HG03575 (cell line): ENCODE results near the gene CHKA.

Experiments
- ATAC-seq: cut with Tn5 transposase; IDR thresholded peaks from one replicate; pipeline ENCODE4 v1.9.1; 2021; ENCODE audit not compliant: unreplicated experiment, insufficient number of reproducible peaks, low FRiP score; ENCODE audit errors: extremely low read depth

CHKA gene

GRCh38 chr11:68024508-68024907 is 96.7 kb downstream of the CHKA start:
- ATAC-seq, result no peak

GRCh38 chr11:68022531-68022930 is 98.7 kb downstream of the CHKA start:
- ATAC-seq, result no peak

- no peak for ATAC-seq
Measured at GRCh38 chr11:68021167-68021787, 99.9 kb downstream of the CHKA start.

GRCh38 chr11:68020575-68020974 is 100.6 kb downstream of the CHKA start:
- ATAC-seq, result no peak

GRCh38 chr11:68019486-68019885 is 101.7 kb downstream of the CHKA start:
- no peak for ATAC-seq

GRCh38 chr11:68018730-68019190 is 102.4 kb downstream of the CHKA start:
- no peak for ATAC-seq

- no peak for ATAC-seq
Measured at GRCh38 chr11:68017980-68018729, 103.0 kb downstream of the CHKA start.

- ATAC-seq, result no peak
Measured at GRCh38 chr11:68016904-68017817, 104.0 kb downstream of the CHKA start.

- no peak for ATAC-seq
Measured at GRCh38 chr11:68016161-68016903, 104.9 kb downstream of the CHKA start.

GRCh38 chr11:68015467-68015866 is 105.7 kb downstream of the CHKA start:
- no peak for ATAC-seq

- ATAC-seq, result no peak
Measured at GRCh38 chr11:68014947-68015447, 106.2 kb downstream of the CHKA start.

GRCh38 chr11:68014157-68014946 is 106.8 kb downstream of the CHKA start:
- no peak for ATAC-seq

GRCh38 chr11:68013611-68014156 is 107.5 kb downstream of the CHKA start:
- ATAC-seq, result no peak

- ATAC-seq, result no peak
Measured at GRCh38 chr11:68012843-68013610, 108.2 kb downstream of the CHKA start.

GRCh38 chr11:68012044-68012842 is 108.9 kb downstream of the CHKA start:
- no peak for ATAC-seq
